ENCODE results near the gene RNF151.

GRCh38 chr16:2015117-2015946 is 48.7 kb downstream of the RNF151 start:
- TF ChIP-seq EZH2 (IDR thresholded peaks at IDR 0.05) (no peak), POLR2AphosphoS5 (IDR thresholded peaks at IDR 0.05; ENCODE audit: borderline replicate concordance, low read depth, low read length) (no peak), FOXP2 (optimal IDR thresholded peaks at IDR 0.05; ENCODE audit: control extremely low read depth, extremely low read length, insufficient read depth) (no peak)

Measured in SK-N-MC (cell line).